ENCODE results near the gene DEXI. TPM values are rescaled to one million over a fixed set of nuclear protein-coding genes. Genes with fewer than 3 reads are reported as not detected.

The DEXI gene
- total RNA-seq, 4 donors from 2014 or later, result 38.3 to 73.8 (median 56.1) TPM

DNA sequence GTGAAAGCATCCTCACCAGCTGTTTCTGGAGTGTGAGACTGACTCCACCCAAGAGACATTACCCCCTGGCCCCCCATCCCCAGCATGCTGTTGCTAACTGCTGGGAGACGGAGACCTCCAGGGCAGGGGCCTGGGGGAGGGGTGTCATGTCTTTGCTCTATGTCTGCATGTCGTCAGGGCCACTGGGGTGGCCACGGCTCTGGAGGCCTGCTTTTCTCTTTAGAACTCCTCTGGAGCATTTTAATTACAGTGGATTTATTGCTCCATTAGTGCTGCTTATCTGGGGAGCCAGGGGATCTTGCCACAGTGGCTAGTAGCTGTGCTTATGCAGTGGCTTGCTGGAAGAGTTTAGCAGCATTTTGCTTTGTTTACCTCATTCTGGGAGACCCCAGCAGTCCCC, 34.4 kb upstream of the DEXI start:
- no peak for TF ChIP-seq CTCF (IDR thresholded peaks at IDR 0.05; ENCODE audit: low read depth)

DNA sequence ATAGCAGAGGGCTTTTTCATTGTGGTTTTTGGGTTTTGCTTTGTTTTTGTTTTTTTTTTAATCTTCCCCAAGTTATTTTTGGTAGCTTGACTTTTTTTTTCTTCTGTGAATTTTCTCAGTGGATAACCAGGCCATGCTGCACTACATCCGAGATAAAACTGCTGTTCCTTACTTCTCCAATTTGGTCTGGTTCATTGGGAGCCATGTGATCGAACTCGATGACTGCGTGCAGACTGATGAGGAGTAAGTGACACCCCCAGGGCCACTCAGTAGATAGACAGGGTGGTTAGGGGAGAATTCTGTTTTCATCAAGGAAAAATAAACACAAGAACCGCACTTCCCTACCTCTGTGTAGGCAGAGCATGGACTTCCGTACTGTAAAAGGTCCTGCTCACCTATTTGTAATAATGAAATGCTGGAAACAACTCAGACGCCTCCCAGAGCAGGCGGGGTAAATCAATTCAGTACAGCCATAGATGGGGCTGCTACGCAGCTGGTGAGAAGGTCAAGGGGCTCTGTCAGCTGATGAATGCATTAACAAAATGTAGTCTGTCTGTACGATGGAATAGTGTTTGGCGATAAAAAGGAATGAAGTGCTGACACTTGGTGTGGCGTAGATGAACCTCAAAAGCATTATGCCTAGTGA, 30.7 kb upstream of the DEXI start:
- TF ChIP-seq CTCF (IDR thresholded peaks at IDR 0.05; ENCODE audit: low read depth), result no peak

DNA sequence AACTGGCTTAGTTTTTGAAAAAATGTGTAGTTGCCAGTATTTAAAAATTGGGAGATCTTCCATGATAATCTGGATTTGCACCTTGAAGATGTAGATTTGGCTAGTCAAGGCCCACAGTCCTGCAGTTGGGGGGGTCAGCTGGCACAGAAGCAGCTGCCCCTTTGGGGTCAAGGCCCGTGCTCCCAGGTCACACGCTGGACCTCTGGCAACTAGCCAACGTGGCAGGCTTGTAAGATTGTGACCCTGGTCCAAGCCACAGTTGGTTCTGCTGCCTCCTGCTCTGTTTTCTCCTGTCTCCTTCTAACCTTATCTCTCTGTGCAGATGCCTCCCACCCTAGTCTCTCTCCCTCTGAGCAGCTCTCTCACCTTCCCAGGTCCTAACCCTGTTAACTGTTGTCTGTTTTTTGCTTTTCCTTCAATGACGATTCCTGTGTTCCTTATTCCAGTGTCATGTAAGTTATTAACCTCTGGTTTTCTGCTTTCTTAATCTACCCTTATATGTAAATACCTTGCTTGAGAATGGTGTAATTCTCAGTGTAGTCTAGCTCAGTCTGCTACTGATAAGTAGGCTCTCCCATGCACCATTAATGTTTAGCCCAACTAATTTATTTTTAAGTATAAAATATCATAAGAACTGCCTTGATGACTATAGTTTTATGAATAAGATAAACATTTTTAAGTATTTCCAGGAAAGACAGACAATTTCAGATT, 30.0 kb upstream of the DEXI start:
- TF ChIP-seq CTCF (IDR thresholded peaks at IDR 0.05; ENCODE audit: low read depth), result no peak

- no peak for TF ChIP-seq CTCF (IDR thresholded peaks at IDR 0.05; ENCODE audit: low read depth)
Measured at GRCh38 chr16:10971560-10971961, 29.3 kb upstream of the DEXI start.

DNA sequence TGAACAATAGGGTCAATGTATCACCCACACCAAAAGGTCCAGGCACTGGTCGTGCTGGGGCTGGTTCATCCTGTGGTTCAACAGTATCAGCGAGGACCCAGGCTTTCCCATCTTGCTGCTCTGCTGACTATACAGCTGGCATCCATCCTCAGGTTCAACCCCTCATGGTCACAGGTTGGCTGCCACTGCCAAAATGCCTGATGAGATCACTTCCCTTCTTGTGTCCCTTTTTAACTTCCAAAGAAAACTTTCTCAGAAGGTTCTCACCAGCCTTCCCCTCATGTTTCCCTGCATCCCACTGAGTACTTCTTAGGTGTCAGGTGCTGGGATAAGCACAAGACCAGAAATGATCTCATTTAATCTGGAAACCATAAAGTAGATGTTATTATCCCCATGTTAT, 27.8 kb upstream of the DEXI start:
- TF ChIP-seq CTCF (IDR thresholded peaks at IDR 0.05; ENCODE audit: low read depth), result no peak

DNA sequence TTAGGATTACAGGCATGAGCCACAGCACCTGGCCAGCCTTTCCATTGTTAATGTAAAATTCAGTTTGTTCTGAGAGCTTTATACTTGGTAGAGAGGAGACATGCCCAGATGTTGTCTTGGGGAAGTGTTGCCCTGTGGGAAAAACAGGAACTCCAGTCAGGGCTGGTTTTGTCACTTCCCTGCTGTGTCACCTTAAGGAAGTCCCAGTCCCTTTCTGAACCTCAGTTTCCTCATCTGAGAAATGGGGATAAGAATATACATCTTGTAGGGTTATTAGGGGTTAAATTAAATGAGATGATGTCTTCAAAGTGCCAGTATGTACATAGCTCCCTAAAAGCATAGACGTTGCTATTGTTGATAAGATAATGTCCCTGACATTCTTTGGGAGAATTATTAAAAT, 27.3 kb upstream of the DEXI start:
- no peak for TF ChIP-seq CTCF (IDR thresholded peaks at IDR 0.05; ENCODE audit: low read depth)

GRCh38 chr16:10968498-10968897, 26.2 kb upstream of the DEXI start:
- TF ChIP-seq CTCF (IDR thresholded peaks at IDR 0.05; ENCODE audit: low read depth), result no peak
